NCI-H1092 (cell line): ENCODE results near the gene BIN1.

Source experiments
- DNase-seq: peaks from one replicate; lab custom pipeline; 2025; lab: John Stamatoyannopoulos, UW

BIN1 gene

DNA sequence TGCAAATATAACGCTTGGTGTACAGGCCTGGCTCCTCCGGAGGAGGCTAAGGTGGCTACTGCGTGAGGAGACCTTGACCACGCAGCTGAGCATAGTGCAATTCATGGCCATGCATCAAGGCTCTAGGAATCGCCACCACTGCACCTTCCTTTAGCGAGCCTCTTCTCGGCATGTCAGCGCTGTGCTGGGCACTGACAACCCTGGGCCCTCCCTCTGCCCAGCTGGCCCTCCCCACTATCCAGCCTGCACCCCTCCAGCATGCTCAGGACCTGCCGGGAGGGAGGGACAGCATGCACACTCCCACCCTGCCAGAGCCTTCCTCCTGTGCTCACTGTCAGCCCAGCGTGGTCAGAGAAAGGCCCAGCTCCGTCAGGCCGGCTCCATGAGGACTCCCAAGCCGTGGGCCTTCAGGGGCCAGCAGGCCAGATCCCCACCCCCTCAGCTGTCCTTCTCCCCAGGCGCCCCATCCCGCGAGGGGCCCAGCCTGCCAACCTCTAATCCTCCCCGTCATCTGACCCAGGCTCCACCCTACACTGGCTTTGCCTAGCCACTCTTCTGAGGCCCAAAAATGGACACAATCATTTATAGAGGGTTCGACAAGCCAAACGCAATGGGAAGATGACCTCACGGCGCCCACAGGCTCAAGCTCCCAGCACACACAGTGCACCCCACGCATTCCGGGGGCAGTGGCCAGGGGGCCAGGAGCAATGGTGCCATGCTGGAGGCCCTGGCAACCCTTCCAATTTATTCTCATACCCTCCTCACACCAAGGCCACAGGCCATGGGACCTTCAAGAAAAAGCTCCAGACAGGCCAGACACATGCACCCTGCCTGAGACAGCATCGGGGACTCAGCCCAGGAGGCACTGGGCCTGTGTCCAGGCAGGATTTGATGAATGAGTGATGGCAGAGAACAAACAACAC lies 3.5 kb downstream of the BIN1 start:
- no peak for DNase-seq

DNA sequence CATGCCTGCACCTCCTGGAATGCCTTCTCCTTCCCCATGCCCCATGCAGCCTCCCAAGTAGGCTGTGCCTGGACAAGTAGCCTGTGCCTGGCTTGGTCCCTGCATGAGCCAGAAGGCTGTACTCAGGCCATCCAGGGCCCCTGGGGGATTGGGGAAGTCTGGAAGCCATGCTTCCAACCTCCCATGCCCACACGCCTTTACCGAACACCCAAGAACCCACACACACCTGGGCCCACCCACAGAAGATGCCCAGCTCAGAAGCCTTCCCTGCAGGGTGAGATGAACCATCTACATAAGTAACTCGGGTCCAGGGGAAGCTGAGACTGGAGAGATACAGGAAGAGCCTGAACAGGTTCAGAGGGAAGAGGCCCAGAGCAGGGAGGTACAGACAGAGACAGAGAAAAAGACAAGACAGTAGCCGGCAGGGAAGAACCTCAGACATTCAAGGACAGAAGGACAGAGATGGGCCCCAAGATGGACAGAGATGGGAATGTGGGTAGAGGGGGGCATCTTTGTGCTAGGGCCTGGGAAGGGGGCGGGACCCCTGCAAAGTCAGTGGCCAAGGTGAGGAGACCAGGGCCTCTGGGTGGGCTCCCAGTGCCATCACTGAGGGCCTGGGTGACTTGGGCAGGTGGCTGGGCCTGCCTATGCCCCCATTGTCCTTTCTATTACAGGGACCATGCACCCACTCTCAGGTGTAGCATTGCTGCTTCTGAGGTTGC lies 4.3 kb downstream of the BIN1 start:
- DNase-seq = no peak

- no peak for DNase-seq
Observed at GRCh38 chr2:127101756-127102477, 5.0 kb downstream of the BIN1 start.

- no peak for DNase-seq
Observed at GRCh38 chr2:127101048-127101611, 5.8 kb downstream of the BIN1 start.

DNA sequence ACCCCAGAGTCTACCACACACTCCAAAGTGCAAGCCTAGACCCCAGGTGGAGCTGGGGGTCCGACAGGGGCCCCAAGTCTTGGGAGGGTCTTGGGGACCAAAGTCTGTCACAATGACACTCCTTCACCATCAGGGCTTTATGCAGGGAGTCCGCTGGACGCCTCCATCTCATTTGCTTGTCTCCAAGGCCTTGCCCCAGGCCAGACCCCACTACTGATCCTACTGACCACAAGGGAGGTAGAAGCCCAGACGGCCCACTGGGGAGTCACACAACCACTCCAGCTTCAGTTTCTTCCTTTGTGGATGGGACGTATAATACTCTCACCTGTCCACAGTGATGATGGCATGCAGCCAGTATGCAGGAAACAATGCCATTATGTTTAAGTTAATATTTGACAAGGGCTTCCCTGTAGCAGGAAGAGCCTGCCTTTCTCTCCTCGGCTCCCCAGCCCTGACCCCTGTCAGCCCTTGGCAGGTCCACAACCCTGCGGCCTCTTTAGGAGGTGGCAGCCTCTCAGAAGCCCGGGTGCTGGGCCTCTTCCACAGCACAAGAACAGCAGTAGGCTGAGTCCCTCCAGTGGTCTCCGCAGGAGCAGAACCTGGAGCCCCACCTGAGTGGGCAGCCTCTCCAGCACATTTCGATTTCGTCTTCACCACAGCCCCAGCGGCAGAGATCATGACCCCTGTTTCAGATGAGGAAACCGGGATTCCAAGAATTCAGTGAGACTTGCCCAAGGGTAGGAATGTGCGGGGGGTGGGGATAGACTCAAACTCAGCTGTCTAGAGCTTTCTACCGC lies 6.5 kb downstream of the BIN1 start:
- DNase-seq = no peak

GRCh38 chr2:127098711-127099110 lies 8.2 kb downstream of the BIN1 start:
- DNase-seq = no peak

DNA sequence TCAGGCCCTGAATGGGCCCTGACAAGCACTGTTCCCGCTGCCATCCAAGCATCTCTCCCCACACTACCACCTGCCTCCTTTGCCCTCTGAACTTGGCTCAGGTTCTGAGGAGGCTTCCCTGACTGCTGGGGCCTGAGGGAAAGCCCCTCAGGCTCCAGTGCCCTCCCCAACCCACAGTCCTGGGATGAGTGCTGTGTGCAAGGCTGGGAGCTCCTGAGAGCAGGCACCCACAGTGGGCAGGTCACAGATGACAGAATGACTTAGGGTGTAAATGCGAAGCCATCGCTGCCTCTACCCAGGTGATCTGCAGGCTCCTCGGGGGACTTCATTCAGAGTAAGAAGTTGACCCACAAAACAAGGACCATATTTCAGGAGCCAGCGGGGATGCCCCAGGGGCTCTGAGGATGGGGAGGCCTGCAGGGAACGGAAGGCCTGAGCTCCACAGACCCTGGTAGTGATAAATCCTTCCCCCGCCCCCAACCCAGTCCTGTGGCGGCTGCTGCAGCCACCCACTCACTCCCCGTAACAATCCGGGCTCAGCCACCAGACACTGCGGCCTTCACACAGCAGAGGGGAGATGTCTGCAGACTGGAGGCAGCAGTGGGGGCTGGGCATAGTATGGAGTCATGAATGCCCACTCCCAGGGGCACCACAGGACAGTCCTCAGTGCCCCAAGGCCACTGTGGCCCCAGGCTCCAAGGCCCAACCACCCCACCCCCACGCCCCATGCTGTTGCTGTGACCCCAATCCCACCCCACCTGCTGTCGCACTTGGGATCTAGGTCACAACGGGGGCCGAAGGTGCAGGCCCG lies 8.9 kb downstream of the BIN1 start:
- no peak for DNase-seq

GRCh38 chr2:127097471-127097765 lies 9.5 kb downstream of the BIN1 start:
- DNase-seq = no peak

DNA sequence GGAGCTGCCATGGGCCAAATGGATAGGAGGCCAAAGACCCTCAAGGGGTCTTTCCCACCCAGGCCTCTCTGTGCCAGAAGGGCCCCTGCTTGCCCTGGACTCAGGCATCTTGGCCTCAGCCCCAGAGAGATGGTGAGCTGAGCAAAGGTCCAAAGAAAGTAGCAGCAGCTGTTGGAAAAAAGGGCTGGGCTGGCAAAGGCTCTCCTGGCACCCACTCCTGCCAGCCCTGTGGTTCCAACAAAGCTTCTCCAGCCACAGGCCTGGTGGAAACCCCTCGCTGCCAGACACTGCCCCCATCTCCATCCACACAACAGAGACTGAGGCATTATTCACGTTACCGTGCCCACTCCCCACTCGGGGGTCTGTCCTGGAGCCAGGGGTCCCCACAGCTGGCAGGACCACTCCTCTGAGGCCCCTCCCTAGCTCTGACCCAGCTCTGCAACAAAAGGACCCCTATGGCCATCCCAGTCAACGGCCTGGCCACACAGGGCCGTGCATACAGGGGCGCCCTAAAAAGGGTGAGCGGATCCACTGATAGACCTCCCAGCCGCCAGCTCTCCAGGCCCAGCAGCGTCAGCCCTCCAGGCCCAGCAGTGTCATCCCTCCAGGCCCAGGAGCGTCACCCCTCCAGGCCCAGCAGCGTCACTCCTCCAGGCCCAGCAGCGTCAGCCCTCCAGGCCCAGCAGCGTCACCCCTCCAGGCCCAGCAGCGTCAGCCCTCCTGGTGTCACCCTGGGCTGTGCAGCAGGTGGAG lies 10.1 kb downstream of the BIN1 start:
- no peak for DNase-seq

- DNase-seq = no peak
Observed at GRCh38 chr2:127096280-127096679, 10.7 kb downstream of the BIN1 start.

- DNase-seq = no peak
Observed at GRCh38 chr2:127095784-127096183, 11.2 kb downstream of the BIN1 start.

GRCh38 chr2:127095367-127095641 lies 11.7 kb downstream of the BIN1 start:
- no peak for DNase-seq

DNA sequence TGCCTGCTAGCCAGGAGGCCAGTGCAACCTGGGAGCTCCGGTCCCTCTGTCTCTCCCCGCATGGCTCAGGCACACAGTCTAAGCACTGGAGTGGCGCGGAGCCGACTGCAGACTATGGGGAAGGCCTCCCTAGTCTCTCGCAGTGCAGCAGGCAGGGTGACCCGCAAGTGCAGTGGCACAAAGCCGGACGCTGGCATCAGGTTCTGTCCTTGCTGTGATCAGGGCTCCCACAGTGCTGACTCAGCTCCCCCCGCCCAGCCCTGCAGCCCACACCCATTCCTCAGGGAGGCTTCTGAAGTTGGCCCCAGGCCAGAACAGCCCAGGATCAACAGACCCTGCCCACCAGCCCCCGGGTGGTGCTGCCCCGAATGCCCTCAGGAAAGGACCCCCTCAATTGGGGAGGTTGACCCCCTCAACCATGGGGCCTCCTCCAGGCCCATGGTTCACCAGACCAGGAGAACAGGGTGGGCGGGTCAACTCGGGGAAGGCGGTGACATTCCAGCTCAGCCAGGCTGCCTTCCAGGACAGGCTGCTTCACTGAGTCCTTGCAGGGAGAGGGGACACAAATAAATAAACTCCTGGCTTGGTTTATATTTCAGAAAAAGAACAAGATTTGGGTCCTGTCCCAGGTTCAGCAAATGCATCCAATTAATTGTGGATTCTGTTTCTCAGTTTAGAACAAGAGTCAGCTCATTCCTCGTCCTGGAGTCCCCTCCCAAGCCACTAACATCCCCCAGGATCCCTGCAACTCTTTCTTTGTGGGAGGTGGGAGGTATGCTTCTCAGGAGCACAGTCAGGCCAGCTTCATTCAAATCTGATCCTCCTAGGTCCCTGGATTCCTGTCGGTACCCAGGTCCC lies 12.2 kb downstream of the BIN1 start:
- no peak for DNase-seq

DNA sequence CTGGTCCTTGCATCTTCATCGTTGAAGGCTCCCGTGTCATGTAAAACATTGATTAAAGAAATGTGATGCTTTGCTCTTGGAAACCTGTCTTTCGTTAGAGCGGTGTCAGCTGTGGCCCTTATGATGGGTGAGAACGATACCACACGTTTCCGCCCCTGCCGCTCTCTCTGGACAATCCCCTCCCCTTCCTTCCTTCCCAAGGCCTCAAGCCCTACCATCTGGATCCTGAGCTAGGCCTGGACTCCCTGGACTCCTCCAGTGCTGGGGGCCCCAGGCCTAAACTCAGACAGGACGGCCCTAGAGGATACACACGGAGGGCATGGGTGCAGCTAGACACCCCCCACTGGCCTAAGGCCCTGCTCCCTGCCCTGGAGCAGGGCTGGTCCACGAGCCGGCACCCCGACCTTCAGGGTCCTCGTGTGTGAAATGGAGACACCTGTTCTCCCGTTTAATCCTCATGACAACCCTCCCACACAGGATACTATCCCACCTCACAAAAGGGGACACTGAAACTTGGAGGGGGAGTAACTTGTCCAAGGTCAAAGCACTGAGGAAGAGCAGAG lies 13.2 kb downstream of the BIN1 start:
- no peak for DNase-seq

DNA sequence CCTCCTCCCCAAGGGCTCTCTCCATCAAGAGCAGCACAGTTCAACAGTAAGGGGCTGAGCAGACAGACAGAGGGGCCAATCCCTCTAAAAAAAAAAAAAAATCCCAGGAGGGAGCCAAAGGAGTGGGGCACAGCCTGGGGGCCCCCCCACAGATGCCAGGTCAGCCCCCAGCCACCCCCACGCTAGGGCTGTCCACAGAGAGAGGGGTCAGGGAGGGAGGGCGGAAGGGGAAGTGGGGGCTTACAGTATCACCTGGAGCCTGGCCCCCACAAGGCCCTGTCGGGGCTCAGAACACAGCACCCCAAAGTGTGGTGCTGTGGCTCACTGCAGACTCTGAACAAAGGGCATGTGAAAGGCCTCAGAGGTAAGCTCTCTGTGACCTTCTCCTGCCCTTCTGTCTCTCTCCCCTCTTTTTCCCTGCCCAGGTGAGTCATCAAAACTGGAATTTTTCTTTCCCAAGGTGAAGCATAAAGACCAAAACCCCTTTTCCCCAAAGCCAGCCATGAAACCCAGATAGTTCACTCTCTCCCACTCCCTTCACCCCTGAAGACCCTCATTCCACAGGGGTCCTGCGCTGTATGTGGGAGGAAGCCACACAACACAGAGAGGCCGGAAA lies 13.9 kb downstream of the BIN1 start:
- DNase-seq = no peak

DNA sequence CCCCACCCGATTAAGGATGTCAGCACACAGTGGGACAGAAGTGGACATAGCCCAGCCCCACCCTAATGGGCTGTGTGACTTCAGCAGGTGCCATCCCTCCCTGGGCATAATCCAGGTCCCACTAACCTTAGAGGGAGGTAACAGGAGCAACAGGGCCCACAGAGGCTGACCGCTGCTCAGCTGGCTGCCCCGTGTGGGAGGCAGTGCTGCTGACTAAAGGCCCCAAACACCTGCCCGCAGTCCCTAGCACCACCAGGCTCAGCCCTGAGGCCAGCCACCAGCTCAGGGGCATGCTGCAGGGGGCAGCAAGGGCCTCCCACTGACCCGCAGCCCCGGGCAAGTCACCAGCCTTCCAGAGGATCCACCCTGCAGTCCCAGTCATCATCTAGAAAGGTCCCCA lies 14.6 kb downstream of the BIN1 start:
- DNase-seq = no peak

- DNase-seq = no peak
Observed at GRCh38 chr2:127091886-127092285, 15.1 kb downstream of the BIN1 start.

- DNase-seq = no peak
Observed at GRCh38 chr2:127091148-127091547, 15.8 kb downstream of the BIN1 start.
